ENCODE data around the gene GM2A.

GRCh38 chr5:151262532-151262931, 9.5 kb downstream of the GM2A start:
- TF ChIP-seq SUZ12 (IDR thresholded peaks at IDR 0.05) (no peak), BHLHE40 (IDR thresholded peaks at IDR 0.05; ENCODE audit: borderline replicate concordance) (no peak)

Data from HEK293T (cell line).